ENCODE results near the gene MAP3K14. TPM values are rescaled to one million over a fixed set of nuclear protein-coding genes. Genes with fewer than 3 reads are reported as not detected.

The MAP3K14 gene
- total and polyA plus RNA-seq, 7 donors, result 12.4 to 53.5 (median 24.6) TPM

DNA sequence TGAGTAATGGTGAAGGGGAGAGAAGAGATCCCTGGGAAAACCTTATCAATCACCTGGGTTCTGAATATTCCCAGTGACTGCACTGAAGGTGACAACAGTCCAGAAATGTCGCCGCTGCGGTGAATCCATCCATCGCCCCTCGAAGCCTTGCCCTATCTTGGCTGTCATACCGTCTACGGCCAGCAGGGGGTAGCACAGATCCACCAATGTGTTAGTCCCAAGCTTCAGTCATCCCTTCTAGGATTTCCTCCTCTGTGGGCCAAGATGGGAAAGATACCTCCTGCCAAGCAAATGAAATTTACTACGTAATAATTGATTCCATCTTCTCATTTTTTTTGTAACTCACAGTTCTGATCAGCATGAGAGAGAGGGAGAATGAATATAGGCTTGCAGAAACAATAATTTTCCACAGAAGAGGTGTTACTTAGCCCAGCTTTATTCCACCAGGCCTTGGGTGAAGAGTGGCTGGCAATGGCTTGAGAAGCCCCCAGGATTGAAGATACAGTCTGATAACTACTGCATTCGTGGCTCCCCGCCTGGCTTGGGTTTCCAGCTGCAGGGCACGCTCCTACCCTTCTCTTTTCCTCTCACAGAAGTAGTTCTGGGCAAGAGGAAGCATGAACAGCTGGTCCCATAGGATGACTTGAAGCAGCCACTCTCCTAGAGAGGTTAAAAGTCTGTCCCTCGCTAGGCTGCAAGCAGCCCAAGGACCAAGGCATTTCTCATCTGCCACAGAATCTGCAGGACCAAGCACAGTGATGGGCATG, 97.7 kb downstream of the MAP3K14 start:
- H3K36me3 ChIP-seq (ENCODE audit: insufficient read depth in 1 of 2, low read depth in 1 of 2), result no peaks in the 10 kb centered on the region
- no peaks in the 10 kb centered on the region for H3K9me3 ChIP-seq
- ATAC-seq (peak; percentile 88 to 93 (median 93)), DNase-seq (peak; percentile 90 to 91)
- no peak overlapping the region for H3K27ac ChIP-seq
- TF ChIP-seq, protein P1, sequence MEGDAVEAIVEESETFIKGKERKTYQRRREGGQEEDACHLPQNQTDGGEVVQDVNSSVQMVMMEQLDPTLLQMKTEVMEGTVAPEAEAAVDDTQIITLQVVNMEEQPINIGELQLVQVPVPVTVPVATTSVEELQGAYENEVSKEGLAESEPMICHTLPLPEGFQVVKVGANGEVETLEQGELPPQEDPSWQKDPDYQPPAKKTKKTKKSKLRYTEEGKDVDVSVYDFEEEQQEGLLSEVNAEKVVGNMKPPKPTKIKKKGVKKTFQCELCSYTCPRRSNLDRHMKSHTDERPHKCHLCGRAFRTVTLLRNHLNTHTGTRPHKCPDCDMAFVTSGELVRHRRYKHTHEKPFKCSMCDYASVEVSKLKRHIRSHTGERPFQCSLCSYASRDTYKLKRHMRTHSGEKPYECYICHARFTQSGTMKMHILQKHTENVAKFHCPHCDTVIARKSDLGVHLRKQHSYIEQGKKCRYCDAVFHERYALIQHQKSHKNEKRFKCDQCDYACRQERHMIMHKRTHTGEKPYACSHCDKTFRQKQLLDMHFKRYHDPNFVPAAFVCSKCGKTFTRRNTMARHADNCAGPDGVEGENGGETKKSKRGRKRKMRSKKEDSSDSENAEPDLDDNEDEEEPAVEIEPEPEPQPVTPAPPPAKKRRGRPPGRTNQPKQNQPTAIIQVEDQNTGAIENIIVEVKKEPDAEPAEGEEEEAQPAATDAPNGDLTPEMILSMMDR (IDR thresholded peaks at IDR 0.05), result peak; percentile 98
- peaks cover 0 to 13% (median 8%) of the 10 kb centered on the region in 3 donors for H3K27me3 ChIP-seq (ENCODE audit: insufficient read depth in 3 of 3, low read length in 2 of 3)
- intact Hi-C loops (cut with DNase I), result loop anchor here (1.0 to 2.0 kb wide), 2 partner anchors 16 to 165 kb away; no protein-coding TSS in a partner anchor
- H3K4me3 ChIP-seq, result no peak overlapping the region
- WGBS, 3 donors, result 7 to 15% (median 9%) methylated on average over 12 of the region's 12 CpGs
- peaks cover 3% of the 10 kb centered on the region for H3K4me1 ChIP-seq

Other genes starting within 250 kb of the MAP3K14 start
- gene PLCD3, start 184.5 kb downstream of the MAP3K14 start, total RNA-seq, result 100 to 1,000 TPM in 2 of 4 donors, 10 to 100 TPM in 2; 69.8 to 217 (median 122) TPM
- 100 to 1,000 TPM in 2 of 3 donors, 10 to 100 TPM in 1; 57.0 to 171 (median 170) TPM for gene PLCD3, start 184.5 kb downstream of the MAP3K14 start, polyA plus RNA-seq
- 1 to 10 TPM; 3.9 to 8.2 (median 5.1) TPM for gene ACBD4, start 181.3 kb downstream of the MAP3K14 start, total RNA-seq
- 1 to 10 TPM; 2.7 to 5.2 (median 4.4) TPM for gene ACBD4, start 181.3 kb downstream of the MAP3K14 start, polyA plus RNA-seq
- 10 to 100 TPM; 21.3 to 52.2 (median 31.5) TPM for gene HEXIM1, start 168.5 kb downstream of the MAP3K14 start, total RNA-seq
- 100 to 1,000 TPM in 1 of 3 donors, 10 to 100 TPM in 1, 1 to 10 TPM in 1; 9.5 to 127 (median 22.0) TPM for gene HEXIM1, start 168.5 kb downstream of the MAP3K14 start, polyA plus RNA-seq
- 10 to 100 TPM; 13.7 to 47.1 (median 33.4) TPM for gene HEXIM2, start 155.1 kb downstream of the MAP3K14 start, total RNA-seq
- gene HEXIM2, start 155.1 kb downstream of the MAP3K14 start, polyA plus RNA-seq, result 10 to 100 TPM in 2 of 3 donors, 1 to 10 TPM in 1; 8.2 to 69.5 (median 62.7) TPM
- gene FMNL1, start 95.1 kb downstream of the MAP3K14 start, total RNA-seq, result 1 to 10 TPM; 5.4 to 6.5 (median 6.0) TPM
- gene FMNL1, start 95.1 kb downstream of the MAP3K14 start, polyA plus RNA-seq, result 1 to 10 TPM; 1.8 to 2.4 (median 2.3) TPM
- gene SPATA32, start 54.9 kb downstream of the MAP3K14 start, total RNA-seq, result under 1 TPM in 1 of 4 donors, not detected in 3; 0.11 TPM
- gene SPATA32, start 54.9 kb downstream of the MAP3K14 start, polyA plus RNA-seq, result not detected
- 1 to 10 TPM; 4.8 to 8.1 (median 6.7) TPM for gene ARHGAP27, start 115.8 kb upstream of the MAP3K14 start, total RNA-seq
- gene ARHGAP27, start 115.8 kb upstream of the MAP3K14 start, polyA plus RNA-seq, result 1 to 10 TPM; 3.4 to 8.9 (median 3.5) TPM
- 10 to 100 TPM; 21.8 to 47.6 (median 36.0) TPM for gene PLEKHM1, start 173.7 kb upstream of the MAP3K14 start, total RNA-seq
- gene PLEKHM1, start 173.7 kb upstream of the MAP3K14 start, polyA plus RNA-seq, result 10 to 100 TPM; 13.0 to 25.5 (median 23.9) TPM